ENCODE data around the gene FRK.
"Not testable (repeated sequence)": the region's sequence is repeated elsewhere in the genome, so short reads cannot be mapped to it uniquely, and the experiment has no call there.

The FRK gene

DNA sequence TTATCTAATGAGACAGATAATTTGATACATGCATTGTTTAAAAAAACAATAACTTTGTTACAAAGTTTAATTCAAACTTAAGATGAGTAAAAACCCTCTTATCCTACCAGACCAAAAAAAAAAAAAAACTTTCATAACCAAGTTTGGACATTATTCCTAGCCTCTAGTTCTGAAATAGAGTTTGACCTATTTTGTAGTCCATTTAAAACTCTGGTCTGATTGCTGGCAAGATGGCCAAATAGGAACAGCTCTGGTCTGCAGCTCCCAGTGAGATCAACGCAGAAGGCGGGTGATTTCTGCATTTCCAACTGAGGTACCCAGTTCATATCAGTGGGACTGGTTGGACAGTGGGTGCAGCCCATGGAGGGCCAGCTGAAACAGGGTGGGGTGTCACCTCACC lies 125.9 kb downstream of the FRK start:
- DNase-seq: no peak

DNA sequence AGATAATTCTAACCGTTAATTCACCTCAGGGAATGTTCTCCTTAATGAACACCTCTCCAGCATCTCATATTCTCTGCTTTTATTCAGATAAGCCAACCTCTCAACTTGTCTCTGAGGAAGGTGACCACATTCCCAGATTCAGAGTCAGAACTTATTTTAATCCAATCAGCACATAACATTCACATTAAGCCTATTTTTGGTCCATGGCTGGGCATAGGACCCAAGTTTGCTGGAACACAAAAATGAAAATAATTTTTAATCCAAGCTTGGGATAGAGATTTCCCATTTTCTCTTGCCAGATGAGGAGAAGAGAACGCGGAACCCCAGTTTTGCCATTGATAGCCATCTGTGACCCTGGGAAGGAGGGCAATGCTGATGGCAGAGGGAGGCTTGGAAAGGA lies 126.5 kb downstream of the FRK start:
- no peak for DNase-seq

DNA sequence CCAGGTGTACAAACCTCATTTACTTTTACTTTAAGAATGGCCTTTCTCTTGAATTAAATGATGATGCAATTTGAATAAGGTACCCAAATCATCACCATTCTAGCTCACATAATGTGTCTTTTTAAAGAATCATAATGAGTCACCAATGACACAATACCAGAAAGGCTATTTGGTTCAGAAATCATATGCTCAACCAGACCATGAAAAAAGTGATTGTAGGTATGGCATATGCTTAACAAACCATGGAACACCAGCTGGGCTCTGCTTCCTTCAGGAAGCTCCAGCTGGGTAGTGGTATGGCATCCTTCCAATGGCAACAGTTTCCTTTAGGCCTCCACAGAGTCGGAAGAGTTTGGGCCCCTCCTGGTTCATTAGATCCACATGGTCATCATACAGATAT lies 128.2 kb downstream of the FRK start:
- no peak for DNase-seq

DNA sequence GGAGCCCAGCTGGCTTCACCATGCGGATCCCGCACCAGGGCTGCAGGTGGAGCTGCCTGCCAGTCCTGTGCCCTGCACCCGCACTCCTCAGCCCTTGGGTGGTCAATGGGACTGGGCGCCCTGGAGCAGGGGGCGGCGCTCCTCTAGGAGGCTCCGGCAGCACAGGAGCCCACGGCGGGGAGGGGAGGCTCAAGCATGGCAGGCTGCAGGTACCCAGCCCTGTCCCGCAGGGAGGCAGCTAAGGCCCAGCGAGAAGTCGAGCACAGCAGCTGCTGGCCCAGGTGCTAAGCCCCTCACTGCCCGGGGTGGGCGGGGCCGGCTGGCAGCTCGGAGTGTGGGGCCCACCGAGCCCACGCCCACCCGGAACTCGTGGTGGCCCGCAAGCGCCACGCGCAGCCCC lies 132.7 kb downstream of the FRK start:
- peak; percentile 7 for DNase-seq

DNA sequence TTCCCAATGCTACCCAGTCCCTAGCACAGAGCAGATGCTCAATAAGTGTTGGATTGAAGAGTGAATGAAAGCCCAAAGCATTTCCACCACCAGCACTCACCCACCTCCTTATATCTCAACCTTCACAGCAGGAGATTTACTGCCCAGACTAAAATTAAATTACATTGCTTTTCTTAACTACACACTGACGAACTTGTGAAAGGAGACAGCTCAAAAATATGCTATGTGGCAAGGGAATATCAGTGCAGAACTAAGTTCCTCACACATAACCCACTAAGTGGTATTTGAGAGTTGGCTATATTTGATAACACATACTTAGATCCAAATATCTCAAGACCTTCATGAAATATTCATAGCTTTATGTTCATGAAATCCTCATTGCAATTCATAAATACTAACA lies 137.7 kb downstream of the FRK start:
- no peak for DNase-seq

DNA sequence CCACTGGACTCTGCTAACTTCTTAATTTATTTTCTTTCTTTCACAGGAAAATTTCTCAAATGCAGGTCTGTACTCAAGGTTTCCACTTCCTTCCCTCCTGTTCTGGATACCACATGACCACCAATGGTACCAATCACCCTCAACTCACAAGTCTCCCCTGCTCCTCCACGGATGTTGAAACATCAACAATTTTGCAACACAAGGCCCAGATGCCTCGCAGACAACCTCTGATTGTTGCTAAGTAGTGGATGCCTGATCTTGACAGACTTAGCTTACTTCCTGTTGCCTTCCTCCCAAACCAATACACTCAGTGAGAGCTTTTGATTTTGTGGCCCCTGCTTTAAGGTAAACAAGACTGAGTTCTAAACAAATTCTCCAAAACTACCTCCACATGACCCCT lies 146.6 kb downstream of the FRK start:
- DNase-seq: no peak

DNA sequence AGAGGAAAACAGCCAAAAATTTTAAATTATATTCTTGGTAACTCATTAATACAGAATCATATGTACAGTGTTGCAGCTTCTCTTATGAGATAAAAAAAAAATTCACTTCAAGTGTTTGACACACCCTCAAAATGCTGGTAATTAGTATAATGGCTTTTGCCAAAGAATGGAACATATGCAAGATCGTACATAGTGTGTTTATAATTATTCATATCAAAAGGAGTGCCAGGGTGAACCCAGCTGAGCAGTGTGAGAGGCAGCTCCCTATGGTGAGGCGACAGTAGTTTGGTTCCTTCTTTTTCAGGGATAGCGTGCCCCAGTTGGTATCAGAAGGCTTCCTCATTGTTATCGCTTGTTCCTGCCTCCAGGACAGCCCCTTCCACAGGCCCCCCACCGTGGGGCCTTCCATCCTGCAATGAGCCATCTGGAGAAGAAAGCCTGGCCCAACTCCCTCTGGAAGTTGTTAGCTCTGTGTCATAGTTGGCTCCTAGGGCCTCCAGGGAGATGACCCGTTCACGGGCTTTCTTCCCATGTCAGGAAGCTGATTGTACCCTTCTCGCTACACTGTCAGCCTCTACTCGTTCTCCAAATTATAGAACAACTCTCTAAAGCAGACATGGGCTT lies 150.7 kb downstream of the FRK start:
- no peak for DNase-seq

DNA sequence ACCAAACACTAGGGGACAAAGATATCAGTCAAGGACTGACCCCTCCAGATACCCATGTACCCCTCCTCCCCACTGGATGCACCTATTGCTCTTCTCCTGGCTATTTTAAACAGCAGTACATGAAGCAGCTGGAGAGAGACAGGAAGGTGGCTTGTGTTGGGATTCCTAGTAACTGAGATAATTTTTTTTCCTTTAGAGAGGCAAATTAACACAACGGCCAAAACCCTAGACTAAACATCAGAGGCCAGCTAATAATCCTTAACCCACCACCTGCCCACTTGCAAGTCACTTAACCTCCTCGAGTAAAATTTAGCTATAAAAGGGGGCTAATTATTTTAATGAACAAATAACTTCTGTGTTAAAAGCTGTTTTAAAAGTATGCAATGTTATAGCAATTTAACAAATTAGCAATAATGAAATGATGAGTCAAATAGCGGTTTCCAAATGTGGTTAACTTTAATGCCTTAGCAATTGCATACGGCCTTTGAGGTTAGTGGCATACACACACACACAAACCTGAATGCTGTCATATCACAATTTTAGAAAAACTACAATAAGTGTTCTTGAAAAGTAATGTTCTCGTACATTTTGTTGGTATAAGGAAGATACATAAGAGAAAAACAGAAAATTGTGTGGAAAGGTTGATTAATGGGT lies 151.7 kb downstream of the FRK start:
- DNase-seq: no peak

DNA sequence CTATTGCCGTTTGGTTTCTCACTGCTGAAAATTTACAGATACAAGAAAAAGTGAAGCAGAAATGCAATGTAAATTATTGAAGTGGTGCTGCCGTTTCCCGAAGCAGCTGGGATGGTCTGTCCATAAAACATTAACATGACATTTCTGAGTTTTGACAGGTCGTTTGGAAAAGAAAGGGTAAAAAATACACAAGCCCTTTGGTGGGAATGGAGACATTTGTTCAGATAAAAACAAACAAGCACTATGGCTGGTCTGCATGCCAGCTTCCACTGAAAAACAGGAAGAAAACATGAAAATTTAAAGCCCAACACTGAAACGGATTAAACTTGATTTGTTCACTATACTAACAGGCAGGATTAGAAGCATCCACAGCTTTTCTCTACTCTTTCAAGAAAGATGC lies 155.2 kb downstream of the FRK start:
- no peak for DNase-seq

DNA sequence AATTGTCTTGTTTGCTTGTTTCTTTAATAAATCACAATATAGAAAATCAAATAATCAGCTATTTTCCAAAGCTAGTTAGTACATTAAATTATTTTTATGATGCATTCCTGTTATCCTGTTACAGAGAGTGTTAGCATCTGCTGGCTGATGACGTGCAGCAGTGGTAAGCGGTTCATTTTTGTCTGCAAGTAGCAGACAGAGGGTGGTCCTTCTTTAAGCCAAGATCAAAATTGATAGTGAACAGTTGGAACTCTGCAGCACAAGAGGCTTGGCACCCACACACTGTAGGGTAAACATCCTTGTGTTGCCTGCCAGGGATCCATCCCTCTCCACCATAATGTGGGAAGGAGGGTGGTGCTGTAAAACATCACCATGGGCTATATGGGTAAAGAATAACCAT lies 158.3 kb downstream of the FRK start:
- DNase-seq: no peak

DNA sequence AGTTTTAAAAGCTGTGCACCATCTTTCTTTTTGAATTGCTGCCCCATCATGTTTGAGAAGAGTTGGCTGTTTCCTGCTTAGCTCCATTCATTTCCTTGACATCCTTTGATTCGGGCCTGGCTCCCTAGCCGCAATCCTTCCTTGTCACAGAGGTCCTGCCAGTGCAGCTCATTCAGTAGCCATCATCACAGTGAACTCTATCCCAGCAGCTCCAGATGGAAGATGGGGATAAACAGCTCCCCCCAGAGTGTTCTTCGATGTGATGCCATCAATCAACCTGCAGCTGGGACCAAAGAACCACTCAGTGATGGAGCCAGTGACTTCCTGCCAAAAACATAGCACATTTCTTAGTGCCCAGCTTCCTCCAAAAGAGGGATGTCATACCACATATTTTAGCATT lies 158.8 kb downstream of the FRK start:
- DNase-seq: no peak

DNA sequence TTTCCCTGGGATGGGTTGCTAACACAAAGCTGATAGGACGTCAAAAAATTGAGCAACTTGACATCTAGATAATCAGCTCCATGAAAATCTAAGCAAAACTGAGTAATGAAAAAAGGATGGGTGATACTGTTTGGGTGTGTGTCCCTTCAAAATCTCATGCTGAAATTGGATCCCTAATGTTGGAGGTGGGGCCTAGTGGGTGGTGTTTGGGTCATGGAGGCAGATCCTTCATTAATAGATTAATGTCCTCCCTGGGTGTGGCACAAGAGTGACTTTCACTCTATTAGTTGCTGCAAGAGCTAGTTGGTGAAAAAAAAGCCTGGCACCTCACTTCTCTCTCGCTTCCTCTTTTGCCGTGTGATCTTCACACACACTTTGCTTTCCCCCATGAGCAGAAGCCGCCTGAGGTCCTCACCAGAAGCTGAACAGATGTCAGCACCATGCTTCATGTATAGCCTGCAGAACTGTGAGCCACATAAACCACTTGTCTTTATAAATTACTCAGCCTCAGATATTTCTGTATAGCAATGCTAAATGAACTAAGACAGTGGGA lies 160.9 kb downstream of the FRK start:
- DNase-seq: no peak

DNA sequence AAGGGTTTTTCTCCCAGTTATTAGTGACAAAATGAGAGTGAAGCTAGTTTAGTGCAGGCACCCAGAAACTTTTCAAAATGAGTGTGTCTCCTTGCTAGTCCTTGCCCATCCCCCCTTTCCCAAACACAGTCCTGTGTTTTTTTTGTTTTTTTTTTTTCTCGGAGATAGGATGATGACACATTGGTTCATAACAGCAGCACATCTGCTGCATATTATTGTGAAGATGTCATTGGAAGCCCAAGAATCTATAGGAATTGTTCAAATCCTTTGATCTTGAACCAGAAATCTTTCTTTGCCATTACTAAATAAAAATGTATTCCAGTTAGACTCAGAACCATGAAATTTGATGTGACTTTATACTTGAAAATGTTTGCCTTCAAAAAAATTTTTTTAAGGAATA lies 162.4 kb downstream of the FRK start:
- DNase-seq: no peak

DNA sequence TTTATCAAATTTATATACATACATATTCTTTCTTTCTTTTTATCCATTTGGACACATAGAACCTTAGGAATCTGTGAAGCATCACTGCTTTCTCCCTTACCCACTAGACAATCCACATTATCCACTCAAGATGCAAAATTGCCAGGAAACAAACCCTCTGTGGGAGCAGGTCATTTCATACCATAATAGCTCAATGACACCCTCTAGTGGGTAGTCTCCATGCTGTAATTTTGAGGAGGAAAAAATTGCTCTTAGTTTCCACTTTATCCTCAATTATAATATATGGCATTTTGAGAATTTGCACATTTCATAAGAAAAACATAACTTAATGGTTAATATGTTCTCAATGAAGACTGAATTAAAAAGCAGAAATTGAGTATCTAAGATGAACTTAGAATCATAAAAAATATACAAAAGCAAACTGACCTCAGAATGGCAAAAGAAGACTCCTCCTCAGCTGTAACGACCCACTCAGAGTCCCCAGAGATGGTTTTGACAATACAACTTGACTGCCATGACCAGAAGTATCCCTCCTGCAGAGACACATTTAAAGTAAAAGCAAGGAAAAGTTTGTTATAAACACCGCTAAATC lies 164.1 kb downstream of the FRK start:
- DNase-seq: no peak

DNA sequence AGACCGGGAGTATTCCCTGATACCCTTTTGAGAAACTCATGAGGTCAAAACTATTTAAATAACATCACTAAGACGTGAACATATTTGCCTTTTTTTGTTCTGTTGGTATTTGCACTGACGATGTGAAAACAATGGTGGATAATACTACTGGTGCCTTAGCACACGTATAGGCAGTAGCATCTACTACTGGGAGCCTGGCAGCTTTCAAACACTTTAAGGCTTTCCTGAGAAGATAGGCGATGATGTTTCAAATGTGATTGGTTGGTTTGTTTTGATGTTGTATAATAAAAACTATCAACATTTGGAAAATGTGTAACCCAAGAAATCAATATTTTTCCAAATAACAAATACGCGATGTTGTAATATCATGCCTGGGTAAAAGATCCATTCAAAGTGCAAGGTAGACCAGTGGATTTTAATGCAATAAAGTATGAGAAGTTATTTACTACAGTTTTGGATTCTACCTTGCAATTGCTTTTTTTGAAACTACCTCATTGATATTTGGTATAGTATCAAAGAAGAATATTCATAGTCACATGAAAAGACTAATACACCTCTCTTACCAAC lies 166.2 kb downstream of the FRK start:
- DNase-seq: no peak

DNA sequence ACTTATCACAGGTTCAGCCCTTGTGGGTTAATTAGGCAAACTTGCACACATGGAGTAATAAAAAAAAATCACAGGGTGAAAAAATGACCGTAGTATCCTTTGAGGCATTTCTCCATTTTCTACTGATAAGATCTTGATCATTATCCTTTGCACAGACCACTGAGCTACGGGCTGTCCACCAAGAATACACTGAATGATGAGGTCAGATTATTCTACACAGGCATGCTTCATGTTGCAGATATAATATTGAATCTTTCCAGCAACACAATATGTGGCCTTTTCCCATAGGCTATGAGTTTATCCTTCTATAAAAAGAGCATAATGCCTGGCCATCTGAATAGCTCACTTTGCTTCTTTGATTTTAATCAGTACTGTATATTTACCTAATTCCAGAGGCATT lies 168.9 kb downstream of the FRK start:
- no peak for DNase-seq

DNA sequence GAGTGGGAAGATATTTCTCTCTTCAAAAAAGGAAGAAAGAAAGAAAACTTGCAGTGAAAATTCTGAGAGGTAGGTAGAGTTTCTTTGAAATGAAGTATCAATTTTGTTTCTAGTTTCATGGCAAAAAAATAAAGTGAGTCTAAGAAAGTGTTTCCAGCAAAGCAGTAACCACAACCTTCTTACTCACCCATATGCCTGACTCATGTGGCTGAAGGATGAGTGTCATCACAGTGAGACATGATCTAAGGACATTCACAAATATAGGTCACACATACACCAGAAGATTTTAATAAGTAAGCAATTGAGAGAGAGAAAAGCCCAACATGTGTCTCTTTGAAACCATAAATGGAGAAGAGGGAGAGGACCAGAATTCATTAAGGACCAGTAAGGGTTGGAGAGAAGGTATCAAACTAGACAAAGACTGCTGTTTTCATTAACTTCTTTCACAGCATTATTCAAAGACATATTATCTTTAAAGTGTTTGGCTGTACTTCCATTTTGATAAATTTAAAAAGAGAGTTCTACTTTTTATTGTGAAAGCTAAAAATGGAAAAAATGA lies 169.5 kb downstream of the FRK start:
- DNase-seq: no peak

DNA sequence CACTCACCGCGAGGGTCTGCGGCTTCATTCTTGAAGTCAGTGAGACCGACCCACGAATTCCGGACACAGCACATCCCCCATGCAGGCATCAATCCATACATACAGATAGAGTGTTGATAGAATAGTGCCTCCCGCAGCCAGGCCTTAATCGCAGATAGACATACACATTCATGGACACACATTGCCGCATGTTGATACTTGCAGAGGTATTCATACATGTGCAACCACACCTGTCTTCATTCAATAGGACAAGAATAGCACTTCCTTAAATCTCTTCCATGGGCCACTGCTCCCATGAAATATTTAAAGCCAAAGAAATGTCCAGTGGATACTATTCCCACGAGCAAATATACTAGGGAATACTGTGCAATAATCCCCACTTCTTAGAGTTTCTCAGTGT lies 170.5 kb downstream of the FRK start:
- no peak for DNase-seq

DNA sequence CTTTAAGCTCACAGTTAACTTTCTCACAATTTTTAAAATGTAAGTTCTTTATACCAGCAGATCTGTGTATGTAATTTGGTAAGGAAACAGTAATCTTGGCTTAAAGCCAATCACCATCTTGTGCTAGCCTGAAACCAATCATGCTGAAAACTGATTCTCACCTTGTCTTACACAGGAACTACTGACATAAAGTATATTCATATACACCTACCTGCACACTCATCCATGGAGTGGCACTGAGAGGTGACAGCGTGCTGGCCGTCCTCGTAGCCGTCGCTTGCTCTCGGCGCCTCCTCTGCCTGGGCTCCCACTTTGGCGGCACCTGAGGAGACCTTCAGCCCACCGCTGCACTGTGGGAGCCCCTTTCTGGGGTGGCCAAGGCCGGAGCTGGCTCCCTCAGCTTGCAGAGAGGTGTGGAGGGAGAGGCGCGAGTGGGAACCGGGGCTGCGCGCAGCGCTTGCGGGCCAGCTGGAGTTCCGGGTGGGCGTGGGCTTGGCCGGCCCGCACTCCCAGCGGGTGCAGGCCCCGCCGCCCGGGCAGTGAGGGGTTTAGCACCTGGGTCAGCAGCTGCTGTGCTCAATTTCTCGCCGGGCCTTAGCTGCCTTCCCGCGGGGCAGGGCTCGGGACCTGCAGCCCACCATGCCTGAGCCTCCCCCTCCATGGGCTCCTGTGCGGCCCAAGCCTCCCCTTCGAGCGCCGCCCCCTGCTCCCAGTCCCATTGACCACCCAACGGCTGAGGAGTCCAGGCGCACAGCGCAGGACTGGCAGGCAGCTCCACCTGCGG lies 171.8 kb downstream of the FRK start:
- DNase-seq: not testable (repeated sequence)

DNA sequence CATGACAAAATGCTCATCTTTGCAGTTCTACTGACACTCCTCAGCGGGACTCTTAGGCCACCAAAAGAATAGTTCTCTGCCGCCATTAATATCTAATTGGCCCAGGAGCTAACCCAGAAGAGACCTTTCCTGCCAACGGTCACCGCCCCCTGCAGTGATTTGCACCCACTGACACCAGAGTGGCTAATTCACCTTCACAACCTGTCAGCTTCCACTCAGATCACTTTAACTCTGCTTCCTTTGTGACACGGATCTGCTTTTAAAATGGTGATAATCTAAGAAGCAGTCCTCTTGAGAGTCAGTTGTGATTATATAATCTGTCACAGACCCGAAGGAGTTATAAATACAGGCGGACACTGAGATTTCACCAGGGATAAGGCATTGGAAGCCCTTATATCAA lies 172.8 kb downstream of the FRK start:
- DNase-seq: no peak

DNA sequence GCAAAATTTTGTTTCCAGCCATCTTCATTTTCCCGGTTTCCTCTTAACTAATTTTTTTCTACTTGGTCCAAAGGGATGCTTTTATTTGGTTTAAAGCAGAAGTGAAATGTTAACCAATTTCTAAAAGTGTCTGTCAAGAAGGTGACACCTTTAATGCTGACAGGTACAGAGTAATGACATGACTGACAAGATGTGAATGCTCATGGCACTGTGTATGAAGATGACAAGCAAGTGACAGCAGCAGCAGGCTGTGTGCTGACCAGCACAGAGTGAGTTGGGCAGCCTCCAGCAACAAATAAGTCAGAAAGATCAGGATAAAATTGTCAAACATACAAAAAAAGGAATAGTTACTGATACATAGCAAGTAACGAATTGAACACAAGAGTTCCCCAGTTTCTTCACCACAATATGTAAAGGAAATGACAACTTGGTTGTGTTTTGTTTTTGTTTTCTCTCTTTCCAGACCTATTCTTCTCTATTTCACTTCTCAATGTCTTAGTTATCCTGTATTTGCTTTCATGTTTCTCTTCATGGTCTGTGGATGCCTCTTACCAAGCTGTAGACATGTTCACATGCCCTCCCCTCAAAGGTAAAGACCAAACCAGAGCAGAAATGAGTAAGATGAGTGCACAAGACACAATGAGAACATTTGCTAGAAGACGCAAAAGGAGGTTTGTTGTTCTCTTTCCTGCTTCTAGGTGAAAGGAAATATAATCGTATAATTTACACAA lies 174.9 kb downstream of the FRK start:
- no peak for DNase-seq

DNA sequence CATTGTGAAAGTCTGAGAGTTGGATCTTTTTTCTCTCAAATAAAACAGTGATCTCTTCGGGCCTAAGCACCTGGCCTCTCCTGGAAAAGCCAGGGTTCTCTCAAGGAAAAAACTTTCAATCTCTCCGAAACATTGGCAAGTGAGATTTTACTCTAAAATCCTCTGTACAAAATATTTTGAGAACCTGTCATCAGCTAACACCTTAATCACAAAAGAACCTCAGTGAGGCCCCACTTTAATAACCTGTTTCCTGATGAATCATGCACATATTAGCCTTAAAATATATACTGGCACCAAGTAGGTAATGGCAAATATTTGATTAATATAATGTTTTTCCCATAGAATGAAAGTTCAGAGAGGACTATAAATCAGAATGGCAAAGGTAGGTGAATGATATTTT lies 177.9 kb downstream of the FRK start:
- DNase-seq: no peak

Measured in activated naive CD4-positive, alpha-beta T cell treated with anti-CD3 and anti-CD28 coated beads, Interleukin-2, amount 50 U/mL, for 16 hours (primary cell).